Endothelial cell of umbilical vein (primary cell): ENCODE data around the gene CDC42BPB. TPM values are rescaled to one million over a fixed set of nuclear protein-coding genes. Genes with fewer than 3 reads are reported as not detected.

Source experiments
- BruUV-seq: library from RNA; stranded (reverse); fragments of 400-500 nt; replicated peaks from 2 replicates; lab custom pipeline; 2021; lab: Mats Ljungman, UMichigan
- CTCF ChIA-PET: fragments of 300-600, 350-600 bp; sonication (Branson Sonifier 250); formaldehyde crosslinking; loops from one replicate; lab custom pipeline; 2021; ENCODE audit warnings: antibody characterized with exemption, inconsistent platforms; lab: Charles Lee
- POLR2A ChIA-PET: fragments of 300-600, 350-600 bp; sonication (Branson Sonifier 250); formaldehyde crosslinking; loops from one replicate; lab custom pipeline; 2021; ENCODE audit warnings: antibody characterized with exemption, inconsistent platforms; lab: Charles Lee
- DNase-seq: peaks from one replicate; pipeline ENCODE4 v3.0.0-alpha.2; 2011; ENCODE audit warnings: low read depth, low spot score
- FAIRE-seq: peaks from 2 replicates; lab custom pipeline; 2011; peaks lifted over from hg19 to GRCh38; lab: Jason Lieb, UNC
- H2AFZ ChIP-seq: 2 replicates; pipeline ENCODE4 v1.6.0; 2012; ENCODE audit warnings: low read depth, low read length, control low read depth, inconsistent platforms
- H3K27ac ChIP-seq: 2 replicates; pipeline ENCODE4 v1.5.1; 2011; ENCODE audit warnings: low read depth, mild to moderate bottlenecking, control low read depth, low read length, moderate library complexity; ENCODE audit not compliant: insufficient read depth
- H3K27me3 ChIP-seq, 2 experiments: 2 replicates each; pipeline versions ENCODE4 v1.6.0 to v1.6.1; 2011; ENCODE audit warnings: low read length in 2 of 2, mixed read lengths in 1 of 2; ENCODE audit not compliant: control insufficient read depth in 2 of 2, insufficient read depth in 2 of 2
- H3K36me3 ChIP-seq, 2 experiments: 2 replicates in 1 of 2; 3 replicates in 1 of 2; pipeline ENCODE4 v1.5.1; 2011; ENCODE audit warnings: low read length in 2 of 2, mild to moderate bottlenecking in 1 of 2, moderate library complexity in 1 of 2; ENCODE audit not compliant: control insufficient read depth in 2 of 2, insufficient read depth in 2 of 2; ENCODE audit errors: extremely low read depth in 1 of 2
- H3K4me1 ChIP-seq: 3 replicates; pipeline ENCODE4 v1.5.1; 2011; ENCODE audit warnings: mild to moderate bottlenecking, low read length; ENCODE audit not compliant: control insufficient read depth, insufficient read depth; ENCODE audit errors: extremely low read depth
- H3K4me2 ChIP-seq: 2 replicates; pipeline ENCODE4 v1.6.1; 2011; ENCODE audit warnings: low read length, control low read depth, mixed read lengths; ENCODE audit not compliant: insufficient read depth
- H3K4me3 ChIP-seq, 3 experiments: fragments of 200-600 bp in 1 of 3; sonication (generic), shearing (Covaris generic) in 1 of 3; replicated peaks in 1 of 3; 2 replicates each; pipeline ENCODE4 v1.5.1; 2011 to 2016; ENCODE audit warnings: control low read depth in 3 of 3, low read length in 3 of 3, mild to moderate bottlenecking in 2 of 3, inconsistent platforms in 1 of 3, low read depth in 1 of 3, moderate library complexity in 1 of 3; ENCODE audit not compliant: insufficient read depth in 1 of 3
- H3K79me2 ChIP-seq: 2 replicates; pipeline ENCODE4 v1.6.0; 2012; ENCODE audit warnings: low read length, inconsistent platforms; ENCODE audit not compliant: control insufficient read depth, insufficient read depth
- H3K9ac ChIP-seq: replicated peaks from 2 replicates; pipeline ENCODE3; 2011; ENCODE audit warnings: low read length, control low read depth; ENCODE audit not compliant: insufficient read depth; ENCODE audit errors: extremely low read depth
- H3K9me1 ChIP-seq: replicated peaks from 3 replicates; pipeline ENCODE4 v1.6.0; 2011; ENCODE audit warnings: mild to moderate bottlenecking, low read length; ENCODE audit not compliant: control insufficient read depth, insufficient read depth; ENCODE audit errors: extremely low read depth
- H3K9me3 ChIP-seq: replicated peaks from 2 replicates; pipeline ENCODE4 v1.5.1; 2012; ENCODE audit warnings: low read length, inconsistent platforms; ENCODE audit not compliant: control insufficient read depth, insufficient read depth
- H4K20me1 ChIP-seq: replicated peaks from 2 replicates; pipeline ENCODE3; 2011; ENCODE audit warnings: mild to moderate bottlenecking, low read length; ENCODE audit not compliant: control insufficient read depth, insufficient read depth; ENCODE audit errors: extremely low read depth
- CTCF ChIP-seq, 2 donors: IDR thresholded peaks; 1 replicate in 1 of 2; 2 replicates in 1 of 2; pipeline ENCODE4 v1.5.1; 2011; ENCODE audit warnings: low read length in 2 of 2, mild to moderate bottlenecking in 2 of 2, moderate library complexity in 2 of 2, control low read depth in 1 of 2, inconsistent platforms in 1 of 2, low read depth in 1 of 2; ENCODE audit not compliant: insufficient read depth in 1 of 2; ENCODE audit errors: extremely low read depth in 1 of 2
- EZH2 ChIP-seq: IDR thresholded peaks from 2 replicates; pipeline ENCODE4 v1.6.1; 2012; ENCODE audit warnings: borderline replicate concordance, low read depth, mild to moderate bottlenecking, moderate library complexity, low read length, inconsistent platforms; ENCODE audit not compliant: severe bottlenecking
- FOS ChIP-seq: IDR thresholded peaks from 2 replicates; pipeline ENCODE4 v1.6.1; 2011; ENCODE audit warnings: mild to moderate bottlenecking, low read length, moderate library complexity, borderline replicate concordance; ENCODE audit not compliant: insufficient read depth
- GATA2 ChIP-seq: IDR thresholded peaks from 2 replicates; pipeline ENCODE4 v1.7.0; 2011; ENCODE audit warnings: low read depth, mild to moderate bottlenecking, moderate library complexity, mixed read lengths, low read length; ENCODE audit not compliant: insufficient read length, insufficient read depth
- JUN ChIP-seq: IDR thresholded peaks from 2 replicates; pipeline ENCODE4 v1.6.1; 2011; ENCODE audit warnings: borderline replicate concordance, low read depth; ENCODE audit not compliant: insufficient read length, insufficient read depth
- MYC ChIP-seq: IDR thresholded peaks from one replicate; pipeline ENCODE4 v1.6.1; 2011; ENCODE audit warnings: mild to moderate bottlenecking, low read depth, low read length
- POLR2A ChIP-seq: IDR thresholded peaks from 2 replicates; pipeline ENCODE4 v1.6.1; 2012; ENCODE audit warnings: low read depth, mild to moderate bottlenecking, control low read depth, low read length
- POLR2AphosphoS5 ChIP-seq: IDR thresholded peaks from 2 replicates; pipeline ENCODE4 v1.6.1; 2012; ENCODE audit warnings: low read depth, mild to moderate bottlenecking, control low read depth, low read length, moderate library complexity; ENCODE audit not compliant: insufficient read depth
- dilution Hi-C: fragments of 300-500 bp; cut with MboI; formaldehyde crosslinking; loops from one replicate; pipeline ENCODE4 v1.15.0; 2019; ENCODE audit warnings: low sequenced_read_pairs; ENCODE audit not compliant: extremely low pct_ligation_motif_present
- intact Hi-C: fragments of 100-400 bp; cut with micrococcal nuclease; formaldehyde crosslinking; loops from one replicate; pipeline ENCODE4 v1.10.0; 2022
- polyA plus RNA-seq, 4 experiments: library from polyadenylated mRNA; depleted of rRNA in 3 of 4; stranded (reverse) in 3 of 4; unstranded in 1 of 4; fragments of >200 nt; gene quantifications; 2 replicates each; pipeline versions ENCODE4 v1.2.1 to v1.2.3, GENCODE V29; 2011 to 2012; ENCODE audit warnings: missing spikeins in 1 of 4
- total RNA-seq: library from RNA; stranded (reverse); gene quantifications from 2 replicates; pipeline ENCODE4 v1.2.3, GENCODE V29; 2021
- TF ChIP-seq, protein P1 (sequence below): IDR thresholded peaks from 2 replicates; pipeline ENCODE4 v1.6.1; 2011; ENCODE audit not compliant: insufficient read depth, insufficient read length

Gene CDC42BPB
- total and polyA plus RNA-seq, 2 donors (not counting 3 experiments of a cell fraction or from before 2014, with no cell fraction given), result 82.6 to 131 TPM

DNA sequence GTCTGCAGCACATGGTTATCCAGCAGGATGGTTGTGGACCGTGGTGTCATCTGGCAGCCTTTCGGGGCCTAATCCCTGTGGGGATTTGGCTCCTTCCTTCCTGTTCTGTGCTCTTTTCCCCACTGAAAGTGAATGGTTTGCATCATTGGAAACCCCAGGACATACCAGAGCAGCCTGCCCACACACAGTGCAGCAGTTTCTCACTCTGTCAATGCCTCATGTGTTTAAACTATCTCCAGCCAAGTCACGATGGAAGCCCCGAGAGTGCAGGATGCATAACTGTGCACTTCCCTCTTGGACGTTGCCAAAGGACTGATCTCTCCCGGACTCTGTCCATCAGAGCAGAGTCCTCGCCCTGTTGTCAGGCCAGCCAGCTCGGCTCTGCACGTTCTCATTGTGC lies 163.9 kb downstream of the CDC42BPB start:
- intact Hi-C loops, result no loop called here
- FAIRE-seq (no peak), DNase-seq (no peak)
- no peaks in the 10 kb centered on the region for H4K20me1 ChIP-seq
- H3K9me1 ChIP-seq, result no peaks in the 10 kb centered on the region
- no peak overlapping the region for H2AFZ ChIP-seq
- H3K9ac ChIP-seq, result no peak overlapping the region
- no TSS peak for BruUV-seq
- no peak for TF ChIP-seq POLR2A
- TF ChIP-seq, protein P1, sequence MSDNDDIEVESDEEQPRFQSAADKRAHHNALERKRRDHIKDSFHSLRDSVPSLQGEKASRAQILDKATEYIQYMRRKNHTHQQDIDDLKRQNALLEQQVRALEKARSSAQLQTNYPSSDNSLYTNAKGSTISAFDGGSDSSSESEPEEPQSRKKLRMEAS, result no peak
- TF ChIP-seq EZH2, result no peak
- TF ChIP-seq GATA2, result no peak
- TF ChIP-seq JUN, result no peak
- TF ChIP-seq FOS, result no peak
- no peak for TF ChIP-seq POLR2AphosphoS5
- TF ChIP-seq CTCF (IDR thresholded peaks at IDR 0.05; ENCODE audit: extremely low read depth in 1 of 2, insufficient read depth in 1 of 2, low read depth in 1 of 2, low read length in 2 of 2), result no peak
- TF ChIP-seq MYC, result no peak
- CTCF ChIA-PET, result no interaction called here
- no peaks in the 10 kb centered on the region for H3K27me3 ChIP-seq
- no peak overlapping the region for H3K4me2 ChIP-seq
- H3K79me2 ChIP-seq, result no peaks in the 10 kb centered on the region
- dilution Hi-C loops, result no loop called here
- H3K4me1 ChIP-seq, result no peaks in the 10 kb centered on the region
- no peak overlapping the region for H3K4me3 ChIP-seq
- no peaks in the 10 kb centered on the region for H3K9me3 ChIP-seq
- POLR2A ChIA-PET, result no interaction called here
- H3K27ac ChIP-seq, result no peak overlapping the region
- H3K36me3 ChIP-seq, result peaks cover 0 to 5% of the 10 kb centered on the region in 2 experiments
